Measurements from ENCODE around the gene ULK1. TPM values are rescaled to one million over a fixed set of nuclear protein-coding genes. Genes with fewer than 3 reads are reported as not detected.

ULK1 gene
- total RNA-seq, 1 donor from 2014 or later, result 4.9 TPM

GRCh38 chr12:131851741-131852550 lies 42.5 kb upstream of the ULK1 start:
- Histone ChIP-seq H3K9ac (no peak overlapping the region), H3F3A (ENCODE audit: low read depth) (peaks cover 5% of the 10 kb centered on the region), H3K9me3 (ENCODE audit: low read depth) (no peaks in the 10 kb centered on the region), H3K36me3 (no peaks in the 10 kb centered on the region), H3K4me3 (no peak overlapping the region), H2AFZ (replicated peaks) (no peak overlapping the region), H3K27me3 (no peaks in the 10 kb centered on the region), H4K20me1 (ENCODE audit: low read depth) (no peaks in the 10 kb centered on the region), H3K4me2 (no peak overlapping the region), H3K27ac (no peak overlapping the region), H3K4me1 (no peaks in the 10 kb centered on the region), H3K79me2 (ENCODE audit: low read depth) (no peaks in the 10 kb centered on the region)
- Mint-ChIP-seq H3K27ac (no peak overlapping the region), H3K4me3 (no peak overlapping the region), H3K4me1 (peaks cover 10% of the 10 kb centered on the region), H3K9me3 (no peaks in the 10 kb centered on the region), H3K27me3 (ENCODE audit: insufficient read depth, low read depth) (peaks cover 12% of the 10 kb centered on the region), H3K36me3 (no peaks in the 10 kb centered on the region)
- no peak for DNase-seq (ENCODE audit: low spot score)
- TF ChIP-seq EZH2phosphoT487 (IDR thresholded peaks at IDR 0.05) (no peak), EZH2 (IDR thresholded peaks at IDR 0.05) (no peak)
- TF ChIP-seq, protein P1, sequence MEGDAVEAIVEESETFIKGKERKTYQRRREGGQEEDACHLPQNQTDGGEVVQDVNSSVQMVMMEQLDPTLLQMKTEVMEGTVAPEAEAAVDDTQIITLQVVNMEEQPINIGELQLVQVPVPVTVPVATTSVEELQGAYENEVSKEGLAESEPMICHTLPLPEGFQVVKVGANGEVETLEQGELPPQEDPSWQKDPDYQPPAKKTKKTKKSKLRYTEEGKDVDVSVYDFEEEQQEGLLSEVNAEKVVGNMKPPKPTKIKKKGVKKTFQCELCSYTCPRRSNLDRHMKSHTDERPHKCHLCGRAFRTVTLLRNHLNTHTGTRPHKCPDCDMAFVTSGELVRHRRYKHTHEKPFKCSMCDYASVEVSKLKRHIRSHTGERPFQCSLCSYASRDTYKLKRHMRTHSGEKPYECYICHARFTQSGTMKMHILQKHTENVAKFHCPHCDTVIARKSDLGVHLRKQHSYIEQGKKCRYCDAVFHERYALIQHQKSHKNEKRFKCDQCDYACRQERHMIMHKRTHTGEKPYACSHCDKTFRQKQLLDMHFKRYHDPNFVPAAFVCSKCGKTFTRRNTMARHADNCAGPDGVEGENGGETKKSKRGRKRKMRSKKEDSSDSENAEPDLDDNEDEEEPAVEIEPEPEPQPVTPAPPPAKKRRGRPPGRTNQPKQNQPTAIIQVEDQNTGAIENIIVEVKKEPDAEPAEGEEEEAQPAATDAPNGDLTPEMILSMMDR (IDR thresholded peaks at IDR 0.05), result no peak

- Histone ChIP-seq H3K4me2 (no peak overlapping the region), H3K79me2 (ENCODE audit: low read depth) (no peaks in the 10 kb centered on the region), H3K27ac (no peak overlapping the region), H3K9ac (no peak overlapping the region), H3K27me3 (no peaks in the 10 kb centered on the region), H3K4me3 (no peak overlapping the region), H4K20me1 (ENCODE audit: low read depth) (no peaks in the 10 kb centered on the region), H3K36me3 (no peaks in the 10 kb centered on the region), H2AFZ (replicated peaks) (no peak overlapping the region), H3K9me3 (ENCODE audit: low read depth) (no peaks in the 10 kb centered on the region), H3F3A (ENCODE audit: low read depth) (peaks cover 5% of the 10 kb centered on the region), H3K4me1 (no peaks in the 10 kb centered on the region)
- Mint-ChIP-seq H3K27me3 (ENCODE audit: insufficient read depth, low read depth) (peaks cover 8% of the 10 kb centered on the region), H3K4me1 (peaks cover 16% of the 10 kb centered on the region), H3K4me3 (no peak overlapping the region), H3K36me3 (no peaks in the 10 kb centered on the region), H3K9me3 (no peaks in the 10 kb centered on the region), H3K27ac (no peak overlapping the region)
- TF ChIP-seq EZH2phosphoT487 (IDR thresholded peaks at IDR 0.05) (no peak), EZH2 (IDR thresholded peaks at IDR 0.05) (no peak)
- TF ChIP-seq, protein P1 (IDR thresholded peaks at IDR 0.05), result no peak
- no peak for DNase-seq (ENCODE audit: low spot score)
Measured at GRCh38 chr12:131852551-131853299, 41.7 kb upstream of the ULK1 start.

- H3K27ac Mint-ChIP-seq, result no peak overlapping the region
Measured at GRCh38 chr12:131853832-131854797, 40.3 kb upstream of the ULK1 start.

More at GRCh38 chr12:131853832-131854797, 40.3 kb upstream of the ULK1 start:
- no peaks in the 10 kb centered on the region for H3K36me3 ChIP-seq
- Mint-ChIP-seq H3K9me3 (no peaks in the 10 kb centered on the region), H3K36me3 (peaks cover 1% of the 10 kb centered on the region), H3K4me1 (peaks cover 22% of the 10 kb centered on the region), H3K27me3 (ENCODE audit: insufficient read depth, low read depth) (peaks cover 10% of the 10 kb centered on the region), H3K4me3 (no peak overlapping the region)
- no peaks in the 10 kb centered on the region for H3K27me3 ChIP-seq
- H3F3A ChIP-seq (ENCODE audit: low read depth), result peaks cover 5% of the 10 kb centered on the region
- H4K20me1 ChIP-seq (ENCODE audit: low read depth), result no peaks in the 10 kb centered on the region
- H3K9ac ChIP-seq, result no peak overlapping the region
- TF ChIP-seq EZH2phosphoT487 (IDR thresholded peaks at IDR 0.05), result no peak
- TF ChIP-seq, protein P1 (IDR thresholded peaks at IDR 0.05), result no peak
- no peak for TF ChIP-seq EZH2 (IDR thresholded peaks at IDR 0.05)
- no peak overlapping the region for H2AFZ ChIP-seq (replicated peaks)
- H3K27ac ChIP-seq, result no peak overlapping the region
- H3K4me1 ChIP-seq, result no peaks in the 10 kb centered on the region
- no peak overlapping the region for H3K4me2 ChIP-seq
- no peak for DNase-seq (ENCODE audit: low spot score)
- no peaks in the 10 kb centered on the region for H3K79me2 ChIP-seq (ENCODE audit: low read depth)
- no peaks in the 10 kb centered on the region for H3K9me3 ChIP-seq (ENCODE audit: low read depth)
- H3K4me3 ChIP-seq, result no peak overlapping the region
